Thoracic aorta (tissue), 2 donors: ENCODE data around the gene COL4A6. TPM values are rescaled to one million over a fixed set of nuclear protein-coding genes. Genes with fewer than 3 reads are reported as not detected.

ENCODE experiments used
- ATAC-seq: fragments of 150-250 bp; one replicate; pipeline ENCODE4 v1.8.0; 2017; ENCODE audit warnings: low read depth; ENCODE audit not compliant: insufficient number of reproducible peaks, low FRiP score
- DNase-seq: peaks from one replicate; pipeline ENCODE4 v3.0.0-alpha.2; 2020; ENCODE audit warnings: low spot score
- H3K27ac ChIP-seq, 2 donors: fragments of 200-600 bp; sonication (generic); 1 replicate in 1 of 2; 2 replicates in 1 of 2; pipeline ENCODE4 v1.5.1; 2016; ENCODE audit warnings: mild to moderate bottlenecking in 2 of 2, moderate library complexity in 2 of 2
- H3K27me3 ChIP-seq: fragments of 200-600 bp; sonication (generic); replicated peaks from 2 replicates; pipeline ENCODE4 v1.6.0; 2016; ENCODE audit warnings: mild to moderate bottlenecking; ENCODE audit not compliant: insufficient read depth
- H3K36me3 ChIP-seq: fragments of 200-600 bp; sonication (generic); one replicate; pipeline ENCODE4 v1.5.1; 2016
- H3K4me1 ChIP-seq, 2 donors: fragments of 200-600 bp; sonication (generic); 1 replicate in 1 of 2; 2 replicates in 1 of 2; pipeline versions ENCODE4 v1.5.1 to v1.6.0; 2016; ENCODE audit warnings: low read depth in 2 of 2, mild to moderate bottlenecking in 1 of 2; ENCODE audit not compliant: control insufficient read depth in 1 of 2
- H3K4me3 ChIP-seq: fragments of 200-600 bp; sonication (generic); 2 replicates; pipeline ENCODE4 v1.5.1; 2016; ENCODE audit warnings: mild to moderate bottlenecking
- H3K9me3 ChIP-seq: fragments of 200-600 bp; sonication (generic); 2 replicates; pipeline ENCODE4 v1.5.1; 2016
- total RNA-seq, 2 donors: library from RNA; depleted of rRNA; stranded (reverse); fragments of >200 nt; gene quantifications; one replicate each; pipeline versions ENCODE4 v1.1.0 to v1.2.3, GENCODE V29; 2016
- TF ChIP-seq, protein P1 (sequence below): fragments of 200-600 bp; sonication (generic); IDR thresholded peaks from one replicate; pipeline ENCODE4 v1.5.1; 2019; ENCODE audit warnings: antibody characterized with exemption

Gene COL4A6
- total RNA-seq, 2 donors from 2014 or later: 1.3 to 2.2 TPM

DNA sequence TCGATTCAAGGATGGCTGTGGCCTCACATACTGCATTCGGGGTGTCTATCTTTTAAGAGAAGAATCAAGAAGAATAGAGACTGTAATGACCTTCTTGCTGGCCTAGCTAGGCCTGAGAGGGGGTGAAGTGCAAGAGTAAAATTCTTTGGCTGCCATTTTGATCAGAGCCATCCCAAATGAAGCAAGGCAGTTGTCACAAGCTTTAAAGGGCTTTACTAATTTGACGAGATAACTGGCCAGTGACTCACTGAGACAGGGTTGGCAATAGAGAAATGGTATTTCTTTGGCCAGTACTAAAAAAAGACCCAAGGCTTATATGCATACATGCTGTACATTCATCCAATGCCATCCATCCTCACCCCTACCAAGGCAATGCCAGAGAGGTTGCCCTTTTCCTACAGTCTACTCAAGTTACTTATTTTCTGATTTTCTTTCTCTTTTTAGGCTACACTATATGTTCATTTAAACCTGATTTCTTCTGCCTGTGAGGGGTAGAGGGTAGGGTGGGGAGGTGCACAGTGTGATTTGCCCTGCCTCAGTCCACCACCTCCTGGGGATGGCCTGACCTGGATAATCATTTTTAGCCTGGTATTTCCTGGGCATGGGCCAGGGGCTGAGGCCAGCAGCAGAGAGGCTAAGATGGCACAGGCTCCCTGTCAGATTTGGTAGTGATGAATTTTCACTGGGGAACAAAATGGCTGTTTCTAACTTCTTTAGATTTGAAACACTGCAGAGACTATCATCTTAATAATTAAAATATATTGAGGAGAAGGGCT, 314.4 kb downstream of the COL4A6 start:
- Histone ChIP-seq H3K4me1 (no peaks in the 10 kb centered on the region), H3K36me3 (no peaks in the 10 kb centered on the region), H3K27me3 (no peaks in the 10 kb centered on the region), H3K27ac (no peak overlapping the region), H3K9me3 (no peaks in the 10 kb centered on the region), H3K4me3 (no peak overlapping the region)
- no peak for ATAC-seq
- TF ChIP-seq, protein P1, sequence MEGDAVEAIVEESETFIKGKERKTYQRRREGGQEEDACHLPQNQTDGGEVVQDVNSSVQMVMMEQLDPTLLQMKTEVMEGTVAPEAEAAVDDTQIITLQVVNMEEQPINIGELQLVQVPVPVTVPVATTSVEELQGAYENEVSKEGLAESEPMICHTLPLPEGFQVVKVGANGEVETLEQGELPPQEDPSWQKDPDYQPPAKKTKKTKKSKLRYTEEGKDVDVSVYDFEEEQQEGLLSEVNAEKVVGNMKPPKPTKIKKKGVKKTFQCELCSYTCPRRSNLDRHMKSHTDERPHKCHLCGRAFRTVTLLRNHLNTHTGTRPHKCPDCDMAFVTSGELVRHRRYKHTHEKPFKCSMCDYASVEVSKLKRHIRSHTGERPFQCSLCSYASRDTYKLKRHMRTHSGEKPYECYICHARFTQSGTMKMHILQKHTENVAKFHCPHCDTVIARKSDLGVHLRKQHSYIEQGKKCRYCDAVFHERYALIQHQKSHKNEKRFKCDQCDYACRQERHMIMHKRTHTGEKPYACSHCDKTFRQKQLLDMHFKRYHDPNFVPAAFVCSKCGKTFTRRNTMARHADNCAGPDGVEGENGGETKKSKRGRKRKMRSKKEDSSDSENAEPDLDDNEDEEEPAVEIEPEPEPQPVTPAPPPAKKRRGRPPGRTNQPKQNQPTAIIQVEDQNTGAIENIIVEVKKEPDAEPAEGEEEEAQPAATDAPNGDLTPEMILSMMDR: no peak
- no peak for DNase-seq

DNA sequence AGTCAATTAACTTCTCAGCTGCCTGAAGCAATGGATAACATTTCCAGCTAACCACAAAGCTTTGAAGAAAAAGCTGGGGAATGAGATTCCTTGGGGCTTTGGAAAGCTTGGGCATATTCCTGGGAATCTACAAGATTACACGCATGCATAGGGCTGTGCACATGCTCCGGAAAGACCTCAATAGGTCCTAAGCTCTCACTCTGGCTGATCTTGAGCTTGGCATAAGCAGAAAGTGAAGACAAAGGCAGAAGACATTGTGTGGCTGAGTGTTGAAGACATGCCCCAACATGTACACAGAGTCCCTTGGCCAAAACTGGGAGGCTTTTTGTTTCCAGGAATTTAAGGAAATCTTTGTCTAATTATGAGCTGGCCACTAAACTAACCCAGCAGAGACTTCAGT, 315.5 kb downstream of the COL4A6 start:
- no peak for ATAC-seq
- TF ChIP-seq, protein P1: no peak
- H3K4me3 ChIP-seq: no peak overlapping the region

DNA sequence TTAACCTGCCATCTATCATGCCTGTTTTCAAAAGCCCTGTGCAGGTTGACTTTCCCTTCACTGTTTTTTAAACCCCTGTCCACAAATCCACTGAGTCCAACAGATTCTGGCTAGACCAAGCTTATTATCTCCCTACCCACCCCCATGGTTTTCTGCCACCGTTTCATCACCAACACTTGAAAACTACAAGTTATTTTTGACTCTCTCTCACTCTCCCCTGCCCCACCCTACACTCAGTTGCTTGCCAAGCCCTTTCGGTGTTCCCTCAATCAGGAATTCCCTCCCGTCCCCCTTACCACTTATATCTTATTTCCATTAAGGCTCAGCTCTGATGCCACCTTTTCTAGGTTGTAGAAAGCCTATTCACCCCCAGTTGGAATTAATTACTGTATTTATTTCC, 316.9 kb downstream of the COL4A6 start:
- no peak for ATAC-seq

More for the DNA sequence above, 315.5 kb downstream of the COL4A6 start:
- no peaks in the 10 kb centered on the region for H3K9me3 ChIP-seq
- H3K27ac ChIP-seq: no peak overlapping the region
- DNase-seq: no peak
- H3K36me3 ChIP-seq: no peaks in the 10 kb centered on the region
- no peaks in the 10 kb centered on the region for H3K27me3 ChIP-seq
- no peaks in the 10 kb centered on the region for H3K4me1 ChIP-seq

DNA sequence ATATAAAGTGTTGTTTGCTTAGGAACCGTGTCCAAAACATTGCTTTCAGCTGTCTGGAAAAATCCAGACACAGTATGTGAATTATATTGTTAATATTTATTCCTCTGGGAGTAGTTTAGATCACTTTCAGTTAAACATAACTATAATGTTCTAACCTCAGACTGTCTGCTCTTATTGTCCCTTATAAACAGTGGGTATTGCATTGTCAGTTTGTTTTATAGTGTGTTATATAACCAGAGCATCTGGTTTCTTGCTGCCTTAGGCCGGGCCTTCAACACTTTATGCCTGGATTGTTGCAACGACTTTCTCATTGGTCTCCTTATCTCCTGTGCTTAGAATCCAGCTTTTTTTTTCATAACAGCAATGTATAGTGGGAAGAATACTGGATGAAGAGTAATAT, 320.2 kb downstream of the COL4A6 start:
- no peaks in the 10 kb centered on the region for H3K9me3 ChIP-seq
- TF ChIP-seq, protein P1: no peak
- DNase-seq: no peak
- H3K4me1 ChIP-seq: no peaks in the 10 kb centered on the region
- no peak for ATAC-seq
- no peaks in the 10 kb centered on the region for H3K36me3 ChIP-seq
- H3K27ac ChIP-seq: no peak overlapping the region
- H3K27me3 ChIP-seq: no peaks in the 10 kb centered on the region
- no peak overlapping the region for H3K4me3 ChIP-seq

More for the DNA sequence above, 316.9 kb downstream of the COL4A6 start:
- Histone ChIP-seq H3K4me1 (no peaks in the 10 kb centered on the region), H3K4me3 (no peak overlapping the region), H3K27ac (no peak overlapping the region), H3K9me3 (no peaks in the 10 kb centered on the region), H3K27me3 (no peaks in the 10 kb centered on the region), H3K36me3 (no peaks in the 10 kb centered on the region)
- TF ChIP-seq, protein P1: no peak
- no peak for DNase-seq

DNA sequence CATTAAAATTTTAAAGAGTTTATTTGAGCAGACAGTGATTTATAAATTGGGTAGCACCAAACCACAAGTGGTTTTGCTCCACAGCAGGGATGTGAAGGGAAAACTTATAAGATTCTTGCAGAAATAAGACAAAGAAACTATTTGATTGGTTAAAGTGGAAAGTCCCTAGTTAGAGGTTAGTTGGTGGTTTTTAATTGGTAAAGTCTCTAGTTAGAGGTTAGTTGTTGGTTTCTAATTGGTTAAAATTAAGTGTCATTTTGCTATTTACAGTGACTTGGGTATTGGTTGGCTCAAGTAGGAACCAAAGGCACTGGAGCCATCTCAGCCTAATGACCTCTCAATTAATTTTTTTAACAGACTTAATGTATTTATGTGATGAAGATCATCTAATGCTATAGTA, 323.7 kb downstream of the COL4A6 start:
- no peak for DNase-seq
- Histone ChIP-seq H3K27ac (no peak overlapping the region), H3K4me1 (no peaks in the 10 kb centered on the region), H3K9me3 (no peaks in the 10 kb centered on the region), H3K4me3 (no peak overlapping the region), H3K36me3 (no peaks in the 10 kb centered on the region), H3K27me3 (no peaks in the 10 kb centered on the region)
- TF ChIP-seq, protein P1: no peak
- ATAC-seq: no peak

Other genes starting within 250 kb of the COL4A6 start
- 10 to 100 TPM; 39.8 to 53.5 TPM for gene COL4A5, start 1.4 kb upstream of the COL4A6 start, total RNA-seq